IPS-15b (cell line): ENCODE results near the gene BLOC1S6.

ENCODE experiments used
- H3K27me3 ChIP-seq: one replicate; pipeline ENCODE4 v1.6.1; 2013; ENCODE audit warnings: low read length; ENCODE audit not compliant: control insufficient read depth, insufficient read depth
- H3K36me3 ChIP-seq: one replicate; pipeline ENCODE4 v1.6.1; 2013; ENCODE audit warnings: low read length; ENCODE audit not compliant: control insufficient read depth, insufficient read depth
- H3K4me1 ChIP-seq: one replicate; pipeline ENCODE4 v1.6.1; 2013; ENCODE audit warnings: mild to moderate bottlenecking, low read length; ENCODE audit not compliant: control insufficient read depth, insufficient read depth
- H3K4me3 ChIP-seq: one replicate; pipeline ENCODE4 v1.5.1; 2013; ENCODE audit warnings: low read depth, low read length
- H3K9ac ChIP-seq: one replicate; pipeline ENCODE4 v1.6.1; 2013; ENCODE audit warnings: low read depth, mild to moderate bottlenecking, low read length
- H3K9me3 ChIP-seq: one replicate; pipeline ENCODE4 v1.6.1; 2013; ENCODE audit warnings: mild to moderate bottlenecking, low read length; ENCODE audit not compliant: control insufficient read depth, insufficient read depth

BLOC1S6 gene

DNA sequence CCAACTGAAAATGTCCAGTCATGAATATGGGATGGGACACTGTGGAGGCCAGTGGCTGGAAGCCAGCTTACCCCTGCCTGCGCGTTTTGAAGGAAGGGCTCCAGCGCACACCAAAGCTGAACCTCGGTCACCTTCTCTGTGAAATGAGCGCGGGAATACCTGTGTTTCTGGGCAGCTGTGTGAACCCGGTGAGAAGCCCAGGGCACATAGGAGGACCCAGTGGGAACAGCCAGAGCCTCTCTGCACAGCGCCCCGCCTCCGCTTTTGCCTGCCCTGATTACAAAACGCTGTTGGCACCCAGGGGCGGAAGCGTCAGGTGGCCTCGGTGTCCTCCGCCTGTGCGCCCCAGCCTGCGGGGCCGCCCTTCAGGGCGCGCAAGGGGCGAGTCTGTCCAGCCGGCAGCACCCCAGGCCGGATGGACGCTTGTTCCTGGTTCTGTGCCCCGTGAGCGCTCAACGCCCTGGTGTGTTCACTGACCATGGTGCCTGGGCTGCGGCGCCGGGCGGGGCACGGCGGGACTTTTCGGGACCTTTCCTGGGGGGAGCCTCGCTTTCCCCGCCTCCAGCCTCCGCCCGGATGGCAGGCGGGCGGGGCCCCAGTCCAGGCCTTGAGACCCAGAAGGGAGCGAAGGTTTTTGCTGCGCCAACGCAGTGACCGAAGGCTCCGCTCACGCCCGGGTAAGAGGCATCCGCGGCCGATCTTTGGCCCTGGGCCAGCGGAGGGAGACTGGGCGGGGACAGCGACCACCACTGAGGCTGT, 47.4 kb downstream of the BLOC1S6 start, which contains the start of gene SQOR:
TSS of gene SQOR (plus strand) at position 598 of the 759 bp plus-strand sequence. CDS start 23,895 bp downstream, outside the sequence.
- Histone ChIP-seq H3K4me3 (peak within 1 kb of the TSS; percentile 70), H3K4me1 (peaks cover 2% of the 10 kb centered on the region), H3K9me3 (no peaks in the 10 kb centered on the region), H3K27me3 (peaks cover 38% of the 10 kb centered on the region), H3K9ac (peak within 1 kb of the TSS; percentile 37), H3K36me3 (no peaks in the 10 kb centered on the region)

DNA sequence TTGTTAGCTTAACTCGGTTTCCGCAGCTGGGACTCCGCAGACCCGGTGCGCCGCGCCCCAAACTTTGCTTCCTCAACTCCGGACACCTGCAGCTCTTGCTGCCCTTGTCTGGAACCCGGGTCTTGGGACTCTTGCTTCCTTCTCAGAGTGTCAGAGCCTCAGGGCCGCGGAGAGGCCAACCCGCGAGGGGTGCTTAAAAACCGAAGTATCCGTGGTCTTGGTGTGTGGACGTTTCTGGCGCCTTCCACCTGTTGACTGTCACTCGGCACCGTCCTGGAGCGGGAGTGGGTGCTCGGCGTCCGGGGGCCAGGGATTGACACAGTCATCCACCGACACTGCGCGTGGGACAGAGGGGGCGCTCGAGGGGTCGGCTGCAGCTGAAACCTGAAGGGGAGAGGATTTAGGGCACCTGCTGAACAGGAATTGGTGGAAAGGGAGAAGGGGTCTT, 48.0 kb downstream of the BLOC1S6 start:
- H3K27me3 ChIP-seq: peaks cover 38% of the 10 kb centered on the region
- no peaks in the 10 kb centered on the region for H3K36me3 ChIP-seq
- peaks cover 2% of the 10 kb centered on the region for H3K4me1 ChIP-seq
- H3K9me3 ChIP-seq: no peaks in the 10 kb centered on the region
- H3K9ac ChIP-seq: no peak overlapping the region
- peak overlapping the region; percentile 70 for H3K4me3 ChIP-seq

DNA sequence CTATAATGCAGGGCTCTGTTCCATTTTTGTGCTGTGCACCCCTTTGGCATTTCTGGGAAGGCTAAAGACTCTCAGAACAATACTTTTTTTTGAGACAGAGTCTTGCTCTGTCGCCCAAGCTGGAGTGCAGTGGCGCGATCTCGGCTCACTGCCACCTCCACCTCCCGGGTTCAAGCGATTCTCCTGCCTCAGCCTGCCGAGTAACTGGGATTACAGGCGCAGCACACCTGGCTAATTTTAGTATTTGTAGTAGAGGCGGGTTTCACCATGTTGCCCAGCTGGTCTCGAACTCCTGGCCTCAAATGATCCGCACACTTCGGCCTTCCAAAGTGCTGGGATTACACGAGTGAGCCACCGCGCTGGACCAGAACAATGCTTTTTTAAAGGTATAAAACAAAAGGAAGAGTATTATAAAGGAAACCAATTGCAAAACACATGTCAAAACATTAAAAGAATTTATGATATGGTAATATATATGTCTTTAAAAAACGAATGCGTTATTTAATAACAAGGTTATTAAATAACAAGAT, 48.6 kb downstream of the BLOC1S6 start:
- H3K4me3 ChIP-seq: peak overlapping the region; percentile 70
- H3K4me1 ChIP-seq: peaks cover 2% of the 10 kb centered on the region
- no peak overlapping the region for H3K9ac ChIP-seq
- H3K9me3 ChIP-seq: no peaks in the 10 kb centered on the region
- peaks cover 38% of the 10 kb centered on the region for H3K27me3 ChIP-seq
- H3K36me3 ChIP-seq: no peaks in the 10 kb centered on the region

DNA sequence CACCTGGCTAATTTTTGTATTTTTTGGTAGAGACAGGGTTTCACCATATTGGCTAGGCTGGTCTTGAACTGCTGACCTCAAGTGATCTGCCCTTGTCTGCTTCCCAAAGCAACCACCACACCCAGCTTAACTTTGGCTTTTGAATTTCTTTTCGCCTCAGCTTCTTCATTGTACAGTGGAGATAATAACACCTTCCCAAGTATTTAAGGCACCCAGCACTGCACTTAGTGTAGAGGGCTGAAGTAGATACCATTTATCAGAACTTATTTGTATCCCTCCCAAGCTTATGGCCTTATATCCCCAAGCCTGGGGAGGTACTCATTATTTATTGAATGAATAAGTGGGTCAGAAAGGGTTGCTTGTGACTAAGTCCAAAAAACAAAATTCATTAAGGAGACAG, 50.0 kb downstream of the BLOC1S6 start:
- peaks cover 2% of the 10 kb centered on the region for H3K4me1 ChIP-seq
- no peak overlapping the region for H3K4me3 ChIP-seq
- peaks cover 29% of the 10 kb centered on the region for H3K27me3 ChIP-seq
- no peaks in the 10 kb centered on the region for H3K36me3 ChIP-seq
- no peaks in the 10 kb centered on the region for H3K9me3 ChIP-seq
- H3K9ac ChIP-seq: no peak overlapping the region

DNA sequence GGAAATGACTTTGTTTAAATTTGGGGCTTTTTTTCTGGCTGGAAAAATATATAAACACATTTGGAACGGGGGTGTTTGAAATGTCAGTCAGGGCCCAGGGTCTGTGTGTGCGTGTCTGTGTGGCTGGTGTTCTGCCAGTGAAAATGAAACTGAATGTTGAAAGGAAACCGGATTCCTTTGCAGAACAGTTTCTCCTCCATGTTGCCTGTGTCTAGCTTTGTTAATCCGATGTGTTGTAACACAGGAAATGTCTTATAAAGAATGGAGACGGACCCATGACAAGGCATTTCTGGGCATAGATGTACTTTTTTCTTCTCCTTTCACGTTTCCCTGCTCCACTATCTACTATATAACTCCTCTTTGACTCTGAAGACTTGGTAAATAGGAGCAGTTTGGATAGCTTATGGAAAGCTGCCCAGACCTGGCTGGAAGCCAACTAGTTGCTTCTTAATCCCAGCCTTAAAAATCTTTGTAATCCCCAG, 50.4 kb downstream of the BLOC1S6 start:
- peaks cover 2% of the 10 kb centered on the region for H3K4me1 ChIP-seq
- H3K4me3 ChIP-seq: no peak overlapping the region
- no peaks in the 10 kb centered on the region for H3K36me3 ChIP-seq
- H3K27me3 ChIP-seq: peaks cover 29% of the 10 kb centered on the region
- no peaks in the 10 kb centered on the region for H3K9me3 ChIP-seq
- no peak overlapping the region for H3K9ac ChIP-seq

DNA sequence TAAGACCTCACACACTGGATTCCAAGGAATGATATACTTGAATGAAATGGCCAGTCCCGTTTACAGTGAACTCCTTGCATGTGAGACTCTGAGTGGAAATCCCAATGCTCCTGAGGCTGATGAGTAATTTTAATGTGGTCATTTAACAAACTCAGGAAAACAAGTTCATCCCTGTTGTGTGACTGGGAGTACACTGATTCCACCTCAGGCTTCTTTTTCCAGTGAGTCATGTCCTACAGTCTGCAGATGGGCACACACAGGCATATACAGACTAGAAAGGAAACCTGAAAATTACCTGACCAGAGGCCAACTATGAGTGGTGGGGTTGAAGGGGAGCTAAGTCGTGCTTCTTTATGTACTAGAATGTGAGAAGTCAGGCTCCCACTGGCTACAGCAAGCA, 53.4 kb downstream of the BLOC1S6 start:
- Histone ChIP-seq H3K9ac (no peak overlapping the region), H3K9me3 (no peaks in the 10 kb centered on the region), H3K27me3 (peaks cover 15% of the 10 kb centered on the region), H3K4me1 (no peaks in the 10 kb centered on the region), H3K4me3 (no peak overlapping the region), H3K36me3 (no peaks in the 10 kb centered on the region)

DNA sequence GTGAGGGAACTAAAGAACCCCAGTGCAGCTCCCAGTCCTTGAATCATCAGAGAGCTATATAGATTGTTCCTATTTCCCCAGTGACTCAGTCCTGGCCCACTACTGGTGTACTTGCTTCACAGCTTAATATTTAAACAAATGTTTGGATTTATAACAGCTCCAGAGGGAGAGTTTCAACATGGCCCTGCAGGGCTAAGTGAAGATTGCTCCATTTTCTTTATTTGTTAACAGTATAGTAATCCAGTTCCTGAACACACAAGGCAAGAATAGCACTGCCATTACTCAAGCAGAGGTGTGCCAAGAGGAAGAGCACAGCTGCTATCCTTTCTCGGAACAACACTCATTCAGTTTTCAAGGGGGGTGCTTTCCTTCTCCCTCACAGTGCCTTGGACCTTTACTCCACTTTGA, 54.2 kb downstream of the BLOC1S6 start:
- Histone ChIP-seq H3K9ac (no peak overlapping the region), H3K36me3 (no peaks in the 10 kb centered on the region), H3K9me3 (no peaks in the 10 kb centered on the region), H3K27me3 (peaks cover 8% of the 10 kb centered on the region), H3K4me1 (no peaks in the 10 kb centered on the region), H3K4me3 (no peak overlapping the region)

DNA sequence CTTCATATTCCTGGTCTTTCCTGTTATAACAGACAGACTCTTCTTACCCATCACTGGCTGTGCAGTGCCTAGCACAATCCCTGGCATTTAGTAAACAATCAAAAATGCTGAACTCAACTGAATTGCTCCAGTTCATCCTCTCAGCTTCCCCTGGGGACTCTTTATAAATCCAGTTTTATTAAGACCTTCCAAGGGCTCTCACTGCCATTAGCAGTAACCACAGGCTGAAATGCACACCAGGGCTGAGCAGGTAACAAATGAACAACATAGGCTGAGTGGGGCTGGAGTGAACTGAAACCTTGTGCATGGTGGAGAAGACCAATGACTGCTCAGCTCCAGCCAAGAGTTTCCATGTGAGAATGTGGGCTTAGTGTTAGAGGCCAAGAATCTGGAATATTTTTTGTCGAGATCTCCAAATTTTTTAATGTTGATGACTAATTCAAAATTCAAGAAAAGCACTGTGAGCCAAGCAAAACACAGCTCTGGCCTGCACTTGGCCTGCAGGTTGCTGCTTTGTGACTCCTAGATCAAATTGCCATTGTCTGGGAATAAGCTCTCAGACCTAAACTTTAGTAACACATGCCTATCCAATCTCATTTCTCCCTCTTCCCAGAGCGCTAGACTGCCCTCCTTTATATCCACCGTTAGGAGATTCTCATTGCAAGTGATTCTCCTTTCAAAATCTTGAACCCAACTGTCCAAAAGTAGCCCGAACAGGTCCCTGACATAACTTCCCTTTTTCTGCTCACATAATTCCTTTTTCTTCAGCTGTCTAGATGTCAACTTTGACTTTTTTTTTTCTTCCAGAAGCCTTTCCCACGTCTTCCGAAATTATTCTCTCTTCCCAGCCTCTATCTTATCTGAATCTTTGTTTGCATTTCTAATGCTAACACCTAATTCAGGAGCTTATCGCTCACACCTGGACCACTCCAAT, 55.1 kb downstream of the BLOC1S6 start:
- no peak overlapping the region for H3K9ac ChIP-seq
- H3K27me3 ChIP-seq: peaks cover 2% of the 10 kb centered on the region
- no peaks in the 10 kb centered on the region for H3K9me3 ChIP-seq
- H3K4me3 ChIP-seq: no peak overlapping the region
- no peaks in the 10 kb centered on the region for H3K36me3 ChIP-seq
- no peaks in the 10 kb centered on the region for H3K4me1 ChIP-seq

DNA sequence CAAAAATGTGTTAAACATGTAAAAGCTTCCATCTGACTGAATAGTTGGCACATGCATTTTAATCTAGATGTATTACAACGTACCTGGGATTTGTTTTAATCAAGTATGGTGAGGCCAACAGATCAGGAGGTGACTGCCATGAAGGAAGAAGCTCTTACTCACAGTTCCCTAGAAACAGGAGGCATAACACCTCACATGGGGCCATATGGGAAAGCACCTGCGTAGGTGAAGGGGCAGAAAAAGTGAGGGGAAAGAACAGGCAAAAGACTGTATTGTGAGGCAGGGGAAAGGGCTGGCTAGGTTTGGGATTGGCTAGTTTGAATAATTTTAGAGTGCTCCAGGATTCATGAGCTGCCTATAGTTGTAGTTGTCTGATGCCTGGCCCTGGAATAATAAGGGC, 57.3 kb downstream of the BLOC1S6 start:
- no peak overlapping the region for H3K9ac ChIP-seq
- H3K36me3 ChIP-seq: no peaks in the 10 kb centered on the region
- H3K4me1 ChIP-seq: no peaks in the 10 kb centered on the region
- H3K9me3 ChIP-seq: no peaks in the 10 kb centered on the region
- peaks cover 1% of the 10 kb centered on the region for H3K27me3 ChIP-seq
- H3K4me3 ChIP-seq: no peak overlapping the region

DNA sequence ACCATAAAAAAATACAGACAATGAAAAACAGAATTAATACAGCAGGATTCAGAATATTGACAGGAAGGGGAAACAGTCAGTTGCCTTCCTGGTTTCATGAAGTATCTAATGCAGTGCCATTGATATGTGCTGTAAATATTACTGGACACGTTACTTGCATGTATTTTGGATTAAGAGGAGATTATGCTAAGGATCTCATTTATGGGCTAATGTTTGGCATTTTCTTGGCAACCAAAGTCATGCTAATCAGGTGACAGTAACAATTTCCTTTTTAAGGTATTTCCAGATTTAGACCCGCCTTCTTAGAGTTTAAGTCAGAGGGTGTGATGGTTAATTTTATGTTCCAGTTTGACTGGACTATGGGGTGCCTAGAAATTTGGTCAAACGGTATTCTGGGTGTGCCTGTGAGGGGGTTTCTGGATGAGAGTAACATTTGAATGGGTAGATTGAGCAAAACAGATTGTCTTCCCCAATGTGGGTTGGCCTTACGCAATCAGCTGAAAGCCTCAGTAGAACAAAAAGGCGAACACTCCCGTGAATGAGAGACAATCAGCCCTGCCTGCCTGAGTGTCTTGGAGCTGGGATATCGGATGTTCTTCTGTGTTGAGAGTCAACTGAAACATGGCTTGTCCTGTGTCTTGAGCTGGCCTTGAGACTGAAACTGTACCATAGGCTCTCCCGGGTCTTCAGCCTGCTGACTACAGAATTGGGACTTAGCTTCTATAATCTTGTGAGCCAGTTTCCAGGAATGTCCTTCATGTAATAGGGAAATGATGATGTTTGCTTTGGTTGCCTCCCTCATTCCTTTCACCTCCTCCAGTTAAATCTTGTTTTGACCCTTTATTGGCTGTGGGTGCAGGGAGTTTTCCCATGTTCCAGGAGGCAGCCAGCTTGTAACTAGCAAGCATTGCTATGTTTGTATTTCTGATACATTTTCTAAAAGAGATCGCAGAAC, 58.1 kb downstream of the BLOC1S6 start:
- Histone ChIP-seq H3K4me3 (no peak overlapping the region), H3K27me3 (no peaks in the 10 kb centered on the region), H3K9me3 (no peaks in the 10 kb centered on the region), H3K9ac (no peak overlapping the region), H3K36me3 (no peaks in the 10 kb centered on the region), H3K4me1 (no peaks in the 10 kb centered on the region)

DNA sequence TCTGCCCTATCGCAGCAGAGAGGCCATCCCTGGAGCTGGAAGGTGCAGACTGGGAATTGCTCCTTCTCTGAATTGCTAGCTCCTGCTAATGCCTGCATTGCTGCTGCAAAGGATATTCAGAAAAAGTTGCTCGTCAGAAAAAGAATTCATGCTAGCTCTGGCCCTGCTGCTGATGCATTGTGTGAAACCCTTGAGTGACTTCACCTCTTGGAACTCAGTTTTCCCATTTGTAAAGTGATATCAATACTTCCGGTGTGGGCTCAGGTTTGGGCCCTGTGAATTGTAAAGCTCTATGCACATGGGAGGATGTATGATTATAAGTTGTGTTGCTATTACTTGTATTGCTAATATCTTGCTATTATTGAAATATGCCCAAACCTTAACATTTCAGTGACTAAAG, 59.0 kb downstream of the BLOC1S6 start:
- H3K27me3 ChIP-seq: no peaks in the 10 kb centered on the region
- no peak overlapping the region for H3K4me3 ChIP-seq
- H3K9me3 ChIP-seq: no peaks in the 10 kb centered on the region
- H3K9ac ChIP-seq: no peak overlapping the region
- no peaks in the 10 kb centered on the region for H3K36me3 ChIP-seq
- H3K4me1 ChIP-seq: no peaks in the 10 kb centered on the region
